Psoas muscle (tissue), 8 donors: Measurements from ENCODE around the gene TCL1A. TPM values are rescaled to one million over a fixed set of nuclear protein-coding genes. Genes with fewer than 3 reads are reported as not detected.

Source experiments
- ATAC-seq, 4 donors: fragments of 200-7000 bp; cut with Tn5 transposase; one replicate each; pipeline ENCODE4 v1.9.1; 2020; ENCODE audit warnings: moderate library complexity in 3 of 4, mild to moderate bottlenecking in 2 of 4
- DNase-seq, 2 donors: peaks; one replicate each; pipeline ENCODE4 v3.0.0-alpha.2; 2020
- H3K27ac ChIP-seq: fragments of 200-600 bp; one replicate; pipeline ENCODE4 v1.8.0; 2022
- H3K27me3 ChIP-seq, 3 donors: fragments of 200-600 bp in 1 of 3; one replicate each; pipeline versions ENCODE4 v1.6.1 to v1.8.0; 2013 to 2022; ENCODE audit warnings: low read length in 2 of 3, mild to moderate bottlenecking in 2 of 3, moderate library complexity in 1 of 3; ENCODE audit not compliant: insufficient read depth in 3 of 3
- H3K36me3 ChIP-seq, 2 donors: fragments of 200-600 bp in 1 of 2; one replicate each; pipeline versions ENCODE4 v1.6.1 to v1.8.0; 2013 to 2022; ENCODE audit warnings: low read depth in 1 of 2, mild to moderate bottlenecking in 1 of 2, moderate library complexity in 1 of 2; ENCODE audit not compliant: insufficient read depth in 1 of 2
- H3K4me1 ChIP-seq: fragments of 200-600 bp; one replicate; pipeline ENCODE4 v1.8.0; 2022
- H3K4me3 ChIP-seq: fragments of 200-600 bp; one replicate; pipeline ENCODE4 v1.8.0; 2022; ENCODE audit warnings: mild to moderate bottlenecking
- H3K9me3 ChIP-seq: fragments of 200-600 bp; one replicate; pipeline ENCODE4 v1.8.0; 2022
- CTCF ChIP-seq: fragments of 200-600 bp; IDR thresholded peaks from one replicate; pipeline ENCODE4 v1.8.0; 2022; ENCODE audit warnings: antibody characterized with exemption
- WGBS, 3 donors: extraction: QIAGEN DNeasy Blood & Tissue Kit; methylation state at CpG; one replicate each; pipeline versions ENCODE4 v1.1.6 to v1.1.7; 2013; 5-methylcytosine and 5-hydroxymethylcytosine counted together
- intact Hi-C, 2 donors: fragments of 100-400 bp; cut with DNase I; formaldehyde crosslinking; loops; one replicate each; pipeline versions ENCODE4 v1.11.0 to v1.14.2; 2022
- polyA plus RNA-seq, 3 donors: library from polyadenylated mRNA; stranded (reverse); fragments of 200-250 nt; gene quantifications; one replicate each; pipeline ENCODE4 v1.2.3, GENCODE V29; 2013
- total RNA-seq, 4 donors: library from RNA; stranded (reverse); fragmentation: NEBNext Ultra II Directional in 2 of 4; extraction: Animal tissue kit (Norgen Biotek cat#: 25700) in 2 of 4; gene quantifications; one replicate each; pipeline versions ENCODE4 v1.2.1 to v1.2.4, GENCODE V29; 2021 to 2023
- donor health status: healthy with polysubstance abuse.
- donor health status: DM: no; HTN: no; CAD: no; lungs with moderate emphysema.
- donor health status: Bipolar disorder and iron deficiency.
- donor health status: healthy.
- donor health status: DM: yes; HTN: yes; CAD: no.
- donor health status: DM: no; HTN: no; CAD: no.
- donor health status: DM: no; HTN: no; CAD: no.
- donor health status: DM: yes; HTN: yes; CAD: no.

Gene TCL1A
- total and polyA plus RNA-seq, 7 donors, result 0.05 to 0.48 (median 0.17) TPM; not detected in 4

GRCh38 chr14:95690815-95691214 is 23.1 kb downstream of the TCL1A start:
- H3K27ac ChIP-seq, result no peak overlapping the region
- WGBS, 3 donors, result 63 to 64% (median 64%) methylated on average over 10 of the region's 10 CpGs

DNA sequence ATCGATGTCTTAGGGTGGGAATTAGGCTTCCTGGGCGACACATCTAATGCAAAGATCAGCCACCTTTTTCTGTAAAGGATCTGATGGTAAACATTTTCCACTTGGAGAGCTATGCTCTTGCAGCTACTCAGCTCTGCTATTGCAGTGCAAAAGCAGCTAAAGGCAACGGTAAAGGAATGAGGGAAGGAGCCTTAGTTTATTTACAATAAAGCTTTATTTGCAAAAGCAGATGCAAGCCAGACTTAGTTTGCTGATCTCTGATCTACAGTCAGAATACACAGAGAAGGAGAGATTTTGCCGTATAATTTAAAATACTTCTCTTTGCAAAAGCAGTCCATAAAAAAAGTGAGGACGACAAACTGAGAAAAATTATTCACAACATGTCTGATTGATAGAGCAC is 24.5 kb downstream of the TCL1A start:
- no peak for TF ChIP-seq CTCF
- intact Hi-C loops, result no loop called here
- no peak for DNase-seq
- 52 to 55% (median 54%) methylated on average over 5 of the region's 5 CpGs for WGBS, 3 donors
- H3K4me3 ChIP-seq, result no peak overlapping the region
- no peak for ATAC-seq
- H3K9me3 ChIP-seq, result no peaks in the 10 kb centered on the region
- H3K36me3 ChIP-seq, result no peaks in the 10 kb centered on the region
- no peaks in the 10 kb centered on the region for H3K4me1 ChIP-seq
- peaks cover 0 to 6% (median 3%) of the 10 kb centered on the region in 3 donors for H3K27me3 ChIP-seq
- H3K27ac ChIP-seq, result no peak overlapping the region

More at GRCh38 chr14:95690815-95691214, 23.1 kb downstream of the TCL1A start:
- no peak for TF ChIP-seq CTCF
- Histone ChIP-seq H3K27me3 (peaks cover 0 to 6% (median 3%) of the 10 kb centered on the region in 3 donors), H3K9me3 (no peaks in the 10 kb centered on the region), H3K36me3 (no peaks in the 10 kb centered on the region), H3K4me3 (no peak overlapping the region), H3K4me1 (no peaks in the 10 kb centered on the region)
- DNase-seq (no peak), ATAC-seq (no peak)
- intact Hi-C loops, result no loop called here

- H3K36me3 ChIP-seq, result no peaks in the 10 kb centered on the region
- H3K27ac ChIP-seq, result no peak overlapping the region
- intact Hi-C loops, result no loop called here
These were observed 27.0 kb downstream of the TCL1A start for GRCh38 chr14:95686935-95687334.

GRCh38 chr14:95685978-95686922 is 27.7 kb downstream of the TCL1A start, which contains the start of gene TCL1B:
Gene TCL1B, plus strand, starts transcription at chr14:95686426. Its CDS starts 42 bp downstream, at chr14:95686468.
- no peak for TF ChIP-seq CTCF
- 84 to 87% (median 85%) methylated on average over 25 to 35 of the region's 38 CpGs for WGBS, 3 donors
- H3K36me3 ChIP-seq, result no peaks in the 10 kb centered on the region
- H3K4me3 ChIP-seq, result no peak within 1 kb of the TSS
- no peak for DNase-seq
- H3K4me1 ChIP-seq, result no peaks in the 10 kb centered on the region
- ATAC-seq, result no peak
- H3K27ac ChIP-seq, result no peak within 1 kb of the TSS
- intact Hi-C loops, result no loop called here
- H3K9me3 ChIP-seq, result no peaks in the 10 kb centered on the region
- H3K27me3 ChIP-seq, result peaks cover 0 to 6% (median 0%) of the 10 kb centered on the region in 3 donors

More at GRCh38 chr14:95686935-95687334, 27.0 kb downstream of the TCL1A start:
- DNase-seq (no peak), ATAC-seq (no peak)
- Histone ChIP-seq H3K4me1 (no peaks in the 10 kb centered on the region), H3K27me3 (peaks cover 0 to 6% (median 3%) of the 10 kb centered on the region in 3 donors), H3K4me3 (no peak overlapping the region), H3K9me3 (no peaks in the 10 kb centered on the region)
- TF ChIP-seq CTCF, result no peak
- WGBS, 3 donors, result 27 to 60% (median 55%) methylated on average over 2 of the region's 2 CpGs
